T-helper 1 cell (primary cell): ENCODE measurements around the gene DUSP22.
A peak's percentile ranks its signal among the peaks of the same experiment; 100 is the strongest.

Experiments used
- DNase-seq, 5 donors: peaks; one replicate each; pipeline ENCODE4 v3.0.0-alpha.2; 2012 to 2020

DUSP22 gene

GRCh38 chr6:297571-298232 lies 5.4 kb downstream of the DUSP22 start:
- DNase-seq: no peak

GRCh38 chr6:298233-299103 lies 6.2 kb downstream of the DUSP22 start:
- DNase-seq: no peak

GRCh38 chr6:299104-299980 lies 7.1 kb downstream of the DUSP22 start:
- DNase-seq: no peak

GRCh38 chr6:300026-300425 lies 7.7 kb downstream of the DUSP22 start:
- DNase-seq: no peak

GRCh38 chr6:300494-301198 lies 8.4 kb downstream of the DUSP22 start:
- DNase-seq: no peak

GRCh38 chr6:301526-301925 lies 9.2 kb downstream of the DUSP22 start:
- DNase-seq: no peak

- DNase-seq: no peak
Measured at GRCh38 chr6:301929-302705, 9.8 kb downstream of the DUSP22 start.

GRCh38 chr6:302760-303159 lies 10.5 kb downstream of the DUSP22 start:
- no peak for DNase-seq

- no peak for DNase-seq
Measured at GRCh38 chr6:303263-303662, 11.0 kb downstream of the DUSP22 start.

GRCh38 chr6:303948-304558 lies 11.8 kb downstream of the DUSP22 start:
- DNase-seq: no peak

- no peak for DNase-seq
Measured at GRCh38 chr6:304833-305370, 12.6 kb downstream of the DUSP22 start.

GRCh38 chr6:305371-306206 lies 13.3 kb downstream of the DUSP22 start:
- DNase-seq: peak in 1 of 5 donors; percentile 19

- DNase-seq: no peak
Measured at GRCh38 chr6:306641-307061, 14.4 kb downstream of the DUSP22 start.

- DNase-seq: no peak
Measured at GRCh38 chr6:307065-307814, 15.0 kb downstream of the DUSP22 start.

- no peak for DNase-seq
Measured at GRCh38 chr6:307874-308273, 15.6 kb downstream of the DUSP22 start.

- DNase-seq: no peak
Measured at GRCh38 chr6:308307-308706, 16.0 kb downstream of the DUSP22 start.

- no peak for DNase-seq
Measured at GRCh38 chr6:308768-309167, 16.5 kb downstream of the DUSP22 start.

- DNase-seq: no peak
Measured at GRCh38 chr6:309947-310346, 17.7 kb downstream of the DUSP22 start.

- DNase-seq: no peak
Measured at GRCh38 chr6:310671-311070, 18.4 kb downstream of the DUSP22 start.
